ENCODE results near the gene PUS1. TPM values are rescaled to one million over a fixed set of nuclear protein-coding genes. Genes with fewer than 3 reads are reported as not detected.

PUS1 gene
- total RNA-seq, 2 donors from 2014 or later, result 37.3 to 56.7 TPM

- Histone ChIP-seq H3K9me3 (ENCODE audit: control insufficient read depth, low read length) (no peaks in the 10 kb centered on the region), H3K27ac (ENCODE audit: low read depth, low read length) (no peak overlapping the region), H3K36me3 (ENCODE audit: control insufficient read depth, insufficient read depth, low read length) (peaks cover 31% of the 10 kb centered on the region), H3K27me3 (ENCODE audit: control insufficient read depth, insufficient read depth, low read length, poor library complexity, severe bottlenecking) (no peaks in the 10 kb centered on the region), H3K4me1 (ENCODE audit: control insufficient read depth, insufficient read depth, low read length) (no peaks in the 10 kb centered on the region), H3K4me3 (ENCODE audit: low read length) (no peak overlapping the region), H3K9ac (ENCODE audit: extremely low read depth, low read length, poor library complexity, severe bottlenecking) (no peak overlapping the region)
- Mint-ChIP-seq H3K27ac (no peak overlapping the region), H3K36me3 (ENCODE audit: low read depth) (peaks cover 28% of the 10 kb centered on the region), H3K4me3 (no peak overlapping the region), H3K27me3 (ENCODE audit: insufficient read depth) (no peaks in the 10 kb centered on the region), H3K9me3 (no peaks in the 10 kb centered on the region), H3K4me1 (no peaks in the 10 kb centered on the region)
- 96% methylated on average over 13 to 17 of the region's 17 CpGs for WGBS, 2 experiments (ENCODE audit: insufficient coverage in 1 of 2, insufficient read length in 1 of 2)
- TF ChIP-seq CTCF (conservative IDR thresholded peaks at IDR 0.05), result no peak
- no peak for DNase-seq
Observed at GRCh38 chr12:131911028-131911650, 17.9 kb upstream of the PUS1 start.

- WGBS, 2 experiments (ENCODE audit: insufficient coverage in 1 of 2, insufficient read length in 1 of 2), result 90 to 91% methylated on average over 15 to 22 of the region's 22 CpGs
- peak; percentile 27 for TF ChIP-seq CTCF (conservative IDR thresholded peaks at IDR 0.05)
- Histone ChIP-seq H3K27me3 (ENCODE audit: control insufficient read depth, insufficient read depth, low read length, poor library complexity, severe bottlenecking) (no peaks in the 10 kb centered on the region), H3K4me3 (ENCODE audit: low read length) (no peak overlapping the region), H3K36me3 (ENCODE audit: control insufficient read depth, insufficient read depth, low read length) (peaks cover 28% of the 10 kb centered on the region), H3K4me1 (ENCODE audit: control insufficient read depth, insufficient read depth, low read length) (no peaks in the 10 kb centered on the region), H3K9ac (ENCODE audit: extremely low read depth, low read length, poor library complexity, severe bottlenecking) (no peak overlapping the region), H3K9me3 (ENCODE audit: control insufficient read depth, low read length) (no peaks in the 10 kb centered on the region), H3K27ac (ENCODE audit: low read depth, low read length) (no peak overlapping the region)
- Mint-ChIP-seq H3K36me3 (ENCODE audit: low read depth) (peaks cover 31% of the 10 kb centered on the region), H3K4me1 (no peaks in the 10 kb centered on the region), H3K9me3 (no peaks in the 10 kb centered on the region), H3K4me3 (no peak overlapping the region), H3K27me3 (ENCODE audit: insufficient read depth) (no peaks in the 10 kb centered on the region), H3K27ac (peak overlapping the region; percentile 26)
- DNase-seq, result no peak
Observed at GRCh38 chr12:131911851-131912477, 17.1 kb upstream of the PUS1 start.

- H3K36me3 ChIP-seq (ENCODE audit: control insufficient read depth, insufficient read depth, low read length), result peaks cover 28% of the 10 kb centered on the region
- H3K4me1 ChIP-seq (ENCODE audit: control insufficient read depth, insufficient read depth, low read length), result no peaks in the 10 kb centered on the region
- H3K9me3 ChIP-seq (ENCODE audit: control insufficient read depth, low read length), result no peaks in the 10 kb centered on the region
- Mint-ChIP-seq H3K36me3 (ENCODE audit: low read depth) (peaks cover 30% of the 10 kb centered on the region), H3K9me3 (no peaks in the 10 kb centered on the region), H3K27ac (no peak overlapping the region), H3K4me3 (no peak overlapping the region), H3K4me1 (no peaks in the 10 kb centered on the region), H3K27me3 (ENCODE audit: insufficient read depth) (no peaks in the 10 kb centered on the region)
- H3K9ac ChIP-seq (ENCODE audit: extremely low read depth, low read length, poor library complexity, severe bottlenecking), result no peak overlapping the region
- DNase-seq, result no peak
- peak; percentile 57 for TF ChIP-seq CTCF (conservative IDR thresholded peaks at IDR 0.05)
- no peak overlapping the region for H3K27ac ChIP-seq (ENCODE audit: low read depth, low read length)
- 86 to 93% methylated on average over 8 to 20 of the region's 20 CpGs for WGBS, 2 experiments (ENCODE audit: insufficient coverage in 1 of 2, insufficient read length in 1 of 2)
- no peaks in the 10 kb centered on the region for H3K27me3 ChIP-seq (ENCODE audit: control insufficient read depth, insufficient read depth, low read length, poor library complexity, severe bottlenecking)
- no peak overlapping the region for H3K4me3 ChIP-seq (ENCODE audit: low read length)
Observed at GRCh38 chr12:131912518-131913274, 16.4 kb upstream of the PUS1 start.
